Measurements from ENCODE around the gene NSG2. TPM values are rescaled to one million over a fixed set of nuclear protein-coding genes. Genes with fewer than 3 reads are reported as not detected.

NSG2 gene
- total and polyA plus RNA-seq, 8 donors = 0.75 to 4.8 (median 1.5) TPM; not detected in 3

- intact Hi-C loops (cut with DNase I; ENCODE audit: low total_unique reads) = no loop called here
- 52 to 74% (median 61%) methylated on average over 3 of the region's 3 CpGs for WGBS, 5 donors
- TF ChIP-seq CTCF (IDR thresholded peaks at IDR 0.05) (no peak), POLR2AphosphoS5 (IDR thresholded peaks at IDR 0.05) (no peak), EP300 (IDR thresholded peaks at IDR 0.05) (no peak), POLR2A (IDR thresholded peaks at IDR 0.05) (no peak)
These were observed 32.9 kb downstream of the NSG2 start for GRCh38 chr5:174078416-174078815.

GRCh38 chr5:174082286-174082685 is 36.8 kb downstream of the NSG2 start:
- H3K27ac ChIP-seq = no peak overlapping the region
- no peaks in the 10 kb centered on the region for H3K9me3 ChIP-seq
- WGBS, 5 donors = 76 to 85% (median 82%) methylated on average over 2 of the region's 2 CpGs
- H3K36me3 ChIP-seq = no peaks in the 10 kb centered on the region
- intact Hi-C loops (cut with DNase I; ENCODE audit: low total_unique reads) = no loop called here
- peaks cover 0 to 9% (median 0%) of the 10 kb centered on the region in 3 donors for H3K27me3 ChIP-seq
- DNase-seq = no peak
- no peak overlapping the region for H3K4me3 ChIP-seq
- no peak for TF ChIP-seq POLR2AphosphoS5 (IDR thresholded peaks at IDR 0.05)
- no peak for TF ChIP-seq CTCF (IDR thresholded peaks at IDR 0.05)
- no peak for TF ChIP-seq EP300 (IDR thresholded peaks at IDR 0.05)
- TF ChIP-seq POLR2A (IDR thresholded peaks at IDR 0.05) = no peak
- no peaks in the 10 kb centered on the region for H3K4me1 ChIP-seq

More at GRCh38 chr5:174078416-174078815, 32.9 kb downstream of the NSG2 start:
- Histone ChIP-seq H3K36me3 (no peaks in the 10 kb centered on the region), H3K4me3 (no peak overlapping the region), H3K27me3 (no peaks in the 10 kb centered on the region), H3K4me1 (no peaks in the 10 kb centered on the region), H3K9me3 (no peaks in the 10 kb centered on the region), H3K27ac (no peak overlapping the region)
- no peak for DNase-seq

- intact Hi-C loops (cut with DNase I; ENCODE audit: low total_unique reads) = no loop called here
- H3K27ac ChIP-seq = no peak overlapping the region
- no peak for DNase-seq
- no peak overlapping the region for H3K4me3 ChIP-seq
- peaks cover 0 to 13% (median 0%) of the 10 kb centered on the region in 3 donors for H3K27me3 ChIP-seq
- 76 to 87% (median 79%) methylated on average over 12 of the region's 12 CpGs for WGBS, 5 donors
- H3K36me3 ChIP-seq = no peaks in the 10 kb centered on the region
- H3K4me1 ChIP-seq = no peaks in the 10 kb centered on the region
- no peak for TF ChIP-seq POLR2A (IDR thresholded peaks at IDR 0.05)
- TF ChIP-seq POLR2AphosphoS5 (IDR thresholded peaks at IDR 0.05) = no peak
- no peak for TF ChIP-seq CTCF (IDR thresholded peaks at IDR 0.05)
- no peak for TF ChIP-seq EP300 (IDR thresholded peaks at IDR 0.05)
- no peaks in the 10 kb centered on the region for H3K9me3 ChIP-seq
These were observed 37.7 kb downstream of the NSG2 start for GRCh38 chr5:174083056-174083827.

GRCh38 chr5:174084691-174085154 is 39.2 kb downstream of the NSG2 start:
- no peaks in the 10 kb centered on the region for H3K9me3 ChIP-seq
- H3K27ac ChIP-seq = no peak overlapping the region
- peaks cover 0 to 25% (median 2%) of the 10 kb centered on the region in 3 donors for H3K27me3 ChIP-seq
- intact Hi-C loops (cut with DNase I; ENCODE audit: low total_unique reads) = no loop called here
- H3K4me1 ChIP-seq = no peaks in the 10 kb centered on the region
- DNase-seq = no peak
- H3K4me3 ChIP-seq = no peak overlapping the region
- no peaks in the 10 kb centered on the region for H3K36me3 ChIP-seq
- no peak for TF ChIP-seq EP300 (IDR thresholded peaks at IDR 0.05)
- TF ChIP-seq POLR2A (IDR thresholded peaks at IDR 0.05) = no peak
- TF ChIP-seq CTCF (IDR thresholded peaks at IDR 0.05) = no peak
- no peak for TF ChIP-seq POLR2AphosphoS5 (IDR thresholded peaks at IDR 0.05)
- 47 to 66% (median 62%) methylated on average over 8 of the region's 8 CpGs for WGBS, 5 donors

All from stomach (tissue), 9 donors.